ENCODE measurements around the gene GNAI3. TPM values are rescaled to one million over a fixed set of nuclear protein-coding genes. Genes with fewer than 3 reads are reported as not detected.

GNAI3 gene
- total and polyA plus RNA-seq, 2 of the 8 experiments (the other 6 are each of a cell fraction or from before 2014, with no cell fraction given), result 4.0 to 9.8 TPM

DNA sequence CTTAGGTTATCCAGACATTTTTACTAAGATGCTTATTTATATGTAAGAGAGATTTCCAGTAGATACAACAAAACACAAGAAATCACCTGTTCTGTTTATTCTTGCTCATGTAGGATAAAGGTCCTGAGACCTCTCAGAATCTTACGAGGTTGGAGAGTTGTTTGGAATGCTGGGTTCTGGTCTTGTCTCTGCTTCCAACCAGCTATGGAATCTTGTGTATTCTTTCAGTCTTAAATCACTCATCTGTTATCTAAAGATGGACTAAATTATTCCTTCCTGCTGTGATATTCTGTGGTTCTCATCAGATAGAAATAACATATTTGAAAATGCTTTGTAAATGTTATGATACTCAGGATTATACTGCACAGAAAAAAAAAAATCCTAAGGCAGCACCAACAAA, 49.7 kb downstream of the GNAI3 start:
- no peak overlapping the region for H3K23ac ChIP-seq (ENCODE audit: insufficient read length)

More for the DNA sequence above, 49.7 kb downstream of the GNAI3 start:
- H3K4me3 ChIP-seq (ENCODE audit: extremely low read depth in 1 of 4, insufficient read depth in 2 of 4, low read depth in 3 of 4, low read length in 4 of 4), result no peak overlapping the region
- no peak overlapping the region for H2BK12ac ChIP-seq (ENCODE audit: low read depth, low read length)
- peaks cover 0 to 15% (median 3%) of the 10 kb centered on the region in 4 experiments; a peak in 3 of 8 replicates for H3K36me3 ChIP-seq (ENCODE audit: control insufficient read depth in 2 of 4, insufficient read depth in 4 of 4, low read length in 3 of 4)
- no peak overlapping the region for H4K91ac ChIP-seq (replicated peaks; ENCODE audit: insufficient read length, low read length)
- H3K9ac ChIP-seq (replicated peaks in 1 of 4; ENCODE audit: extremely low read depth in 1 of 4, low read depth in 3 of 4, low read length in 3 of 4), result no peak overlapping the region
- no peak overlapping the region for H3K27ac ChIP-seq (ENCODE audit: low read depth, low read length)
- H4K8ac ChIP-seq (ENCODE audit: extremely low read depth, insufficient read depth, low read length), result no peak overlapping the region
- H2AFZ ChIP-seq (ENCODE audit: low read length), result no peak overlapping the region
- no peak overlapping the region for H4K5ac ChIP-seq (ENCODE audit: insufficient read length, low read depth, low read length)
- H2AK5ac ChIP-seq (ENCODE audit: low read depth, low read length), result no peak overlapping the region
- H3K4me2 ChIP-seq (ENCODE audit: insufficient read depth in 1 of 2, low read depth in 2 of 2, low read length in 2 of 2), result no peak overlapping the region
- no peak overlapping the region for H2BK120ac ChIP-seq (replicated peaks; ENCODE audit: low read depth, low read length)
- H3K14ac ChIP-seq (ENCODE audit: insufficient read length), result no peak overlapping the region
- H2BK5ac ChIP-seq (ENCODE audit: low read depth, low read length), result no peak overlapping the region
- FAIRE-seq, result no peak
- POLR2A ChIA-PET (ENCODE audit: partially characterized antibody), result interaction anchor here (0.9 to 3.7 kb wide), 2 partner anchors 10 to 19 kb away, joined by 3 to 11 read pairs; no protein-coding TSS in a partner anchor
- H3K4ac ChIP-seq (replicated peaks; ENCODE audit: insufficient read length, low read depth, low read length), result no peak overlapping the region
- TF ChIP-seq EGR1 (IDR thresholded peaks at IDR 0.05; ENCODE audit: borderline replicate concordance, low read depth, low read length) (no peak), BCL11A (IDR thresholded peaks at IDR 0.05; ENCODE audit: low read depth in 2 of 2, low read length in 2 of 2) (no peak), KDM4A (IDR thresholded peaks at IDR 0.05; ENCODE audit: low read depth, low read length, severe bottlenecking) (no peak), SAP30 (IDR thresholded peaks at IDR 0.05; ENCODE audit: insufficient read depth, insufficient replicate concordance, low read length) (no peak), RFX5 (IDR thresholded peaks at IDR 0.05; ENCODE audit: borderline replicate concordance, low read depth, low read length) (no peak), BACH1 (IDR thresholded peaks at IDR 0.05; ENCODE audit: low read length) (no peak), CREB1 (IDR thresholded peaks at IDR 0.05) (no peak)
- H3K9me3 ChIP-seq (ENCODE audit: insufficient read depth in 2 of 2, low read depth in 1 of 2, low read length in 1 of 2), result no peaks in the 10 kb centered on the region
- no peak overlapping the region for H3K18ac ChIP-seq (ENCODE audit: extremely low read depth, low read length)
- no peaks in the 10 kb centered on the region for H4K20me1 ChIP-seq (replicated peaks in 1 of 2; ENCODE audit: control insufficient read depth in 1 of 2, insufficient read depth in 2 of 2, low read length in 2 of 2)
- H3K4me1 ChIP-seq (replicated peaks in 1 of 4; ENCODE audit: control insufficient read depth in 3 of 4, insufficient read depth in 4 of 4, low read length in 3 of 4), result no peaks in the 10 kb centered on the region
- CTCF ChIA-PET (ENCODE audit: partially characterized antibody), result interaction anchor here (0.8 to 7.2 kb wide), 19 partner anchors 10 to 136 kb away, joined by 3 to 92 read pairs (median 4); no protein-coding TSS in a partner anchor
- H3K79me2 ChIP-seq (ENCODE audit: control insufficient read depth in 1 of 2, insufficient read depth in 2 of 2, low read length in 2 of 2), result no peaks in the 10 kb centered on the region
- H2BK15ac ChIP-seq (ENCODE audit: low read length), result no peak overlapping the region
- DNase-seq (ENCODE audit: low read depth in 1 of 2, low spot score in 2 of 2), result no peak
- H3K79me1 ChIP-seq (ENCODE audit: low read depth, low read length), result no peaks in the 10 kb centered on the region
- H3K23me2 ChIP-seq (ENCODE audit: low read depth, low read length), result no peaks in the 10 kb centered on the region
- no peak overlapping the region for H2BK20ac ChIP-seq (ENCODE audit: low read length)
- no peaks in the 10 kb centered on the region for H3K27me3 ChIP-seq (replicated peaks in 1 of 4; ENCODE audit: control insufficient read depth in 3 of 4, extremely low read depth in 1 of 4, insufficient read depth in 3 of 4, low read length in 3 of 4)
- no peak overlapping the region for H3K56ac ChIP-seq (replicated peaks; ENCODE audit: insufficient read length, low read depth, low read length)
- WGBS, 2 experiments (ENCODE audit: extremely low coverage in 1 of 2, insufficient coverage in 1 of 2, insufficient read length in 1 of 2, insufficient replicate concordance in 2 of 2, low coverage in 1 of 2, low lambda C conversion rate in 2 of 2, missing lambda C conversion rate in 1 of 2), result 83% methylated on average over 1 of the region's 1 CpG; no CpG with 5 or more reads in 1 of the 2 experiments

Measured in H1 (cell line).